Tibial nerve (tissue), 4 donors: Measurements from ENCODE around the gene GATAD2A. TPM values are rescaled to one million over a fixed set of nuclear protein-coding genes. Genes with fewer than 3 reads are reported as not detected.

Experiments used
- DNase-seq, 2 donors: peaks; one replicate each; pipeline ENCODE4 v3.0.0-alpha.2; 2019; ENCODE audit warnings: low spot score in 2 of 2
- H3K27ac ChIP-seq, 4 donors: fragments of 200-600 bp; sonication (generic) in 3 of 4; one replicate each; pipeline ENCODE4 v1.5.1; 2017 to 2019; ENCODE audit warnings: mild to moderate bottlenecking in 1 of 4
- H3K27me3 ChIP-seq, 2 donors: fragments of 200-600 bp; sonication (generic) in 1 of 2; one replicate each; pipeline versions ENCODE4 v1.5.1 to v1.6.0; 2017 to 2019
- H3K36me3 ChIP-seq, 3 donors: fragments of 200-600 bp; sonication (generic); one replicate each; pipeline ENCODE4 v1.5.1; 2018 to 2019
- H3K4me1 ChIP-seq, 4 donors: fragments of 200-600 bp; sonication (generic) in 3 of 4; one replicate each; pipeline ENCODE4 v1.5.1; 2017 to 2019
- H3K4me3 ChIP-seq, 4 donors: fragments of 200-600 bp; sonication (generic) in 3 of 4; one replicate each; pipeline ENCODE4 v1.5.1; 2017 to 2019; ENCODE audit warnings: mild to moderate bottlenecking in 1 of 4, moderate library complexity in 1 of 4
- H3K9me3 ChIP-seq, 4 donors: fragments of 200-600 bp; sonication (generic) in 3 of 4; one replicate each; pipeline ENCODE4 v1.5.1; 2017 to 2019
- EP300 ChIP-seq, 2 donors: sonication (generic); formaldehyde crosslinking; IDR thresholded peaks; one replicate each; pipeline ENCODE4 v1.6.1; 2017; ENCODE audit warnings: antibody characterized with exemption in 2 of 2, mild to moderate bottlenecking in 1 of 2
- POLR2A ChIP-seq, 2 donors: fragments of 450-650 bp; IDR thresholded peaks; one replicate each; pipeline ENCODE4 v1.6.1; 2017; ENCODE audit warnings: antibody characterized with exemption in 2 of 2, mild to moderate bottlenecking in 2 of 2, moderate library complexity in 2 of 2
- WGBS, 2 donors: methylation state at CpG; one replicate each; pipeline ENCODE4 v1.1.5; 2018; 5-methylcytosine and 5-hydroxymethylcytosine counted together
- total RNA-seq, 4 donors: library from RNA; depleted of rRNA; stranded (reverse); fragments of >200 nt; gene quantifications; one replicate each; pipeline ENCODE4 v1.1.0, GENCODE V29; 2016
- TF ChIP-seq, protein P1 (sequence below), 5 experiments: fragments of 200-600 bp in 3 of 5; fragments of 450-650 bp in 2 of 5; sonication (generic) in 3 of 5; IDR thresholded peaks; one replicate each; pipeline ENCODE4 v1.5.1; 2016 to 2019; ENCODE audit warnings: antibody characterized with exemption in 5 of 5, mild to moderate bottlenecking in 3 of 5, moderate library complexity in 2 of 5

Gene GATAD2A
- total RNA-seq, 4 donors from 2014 or later, result 34.1 to 69.6 (median 36.8) TPM

DNA sequence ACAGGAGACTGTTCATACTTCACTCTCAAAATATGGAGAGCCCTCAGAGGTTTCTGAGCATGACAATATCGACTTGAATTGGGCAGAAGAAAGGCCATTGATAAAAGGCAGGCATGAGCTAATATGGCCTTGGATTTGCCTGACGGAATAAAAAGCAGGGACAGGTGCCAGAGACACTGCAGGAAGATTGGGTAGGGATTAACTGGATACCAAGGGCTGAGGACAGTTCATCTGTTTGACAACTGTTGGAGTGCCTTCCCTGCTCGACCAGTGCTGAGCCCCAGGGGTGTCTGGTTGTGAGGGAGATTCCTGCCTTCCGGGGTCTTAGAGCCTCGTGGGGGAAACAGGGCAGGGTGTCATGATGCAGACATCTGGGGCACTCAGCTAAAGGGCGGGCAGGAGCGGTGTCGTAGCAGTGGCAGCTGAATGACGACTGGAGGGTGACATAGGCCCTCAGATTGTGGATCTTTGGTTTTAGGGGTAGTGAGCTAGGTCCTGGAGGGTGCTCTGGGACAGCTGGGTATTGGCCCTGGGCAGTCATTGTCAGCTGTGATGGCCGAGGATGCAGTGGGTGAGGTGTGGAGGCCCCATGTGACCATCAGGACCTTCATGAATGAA is 12.3 kb downstream of the GATAD2A start:
- no peak overlapping the region for H3K4me3 ChIP-seq
- no peaks in the 10 kb centered on the region for H3K9me3 ChIP-seq
- no peak overlapping the region for H3K27ac ChIP-seq
- no peak for DNase-seq
- peaks cover 0 to 56% (median 7%) of the 10 kb centered on the region in 4 donors for H3K4me1 ChIP-seq
- no peaks in the 10 kb centered on the region for H3K36me3 ChIP-seq
- H3K27me3 ChIP-seq, result no peaks in the 10 kb centered on the region
- TF ChIP-seq POLR2A (IDR thresholded peaks at IDR 0.05) (no peak), EP300 (IDR thresholded peaks at IDR 0.05) (no peak)
- TF ChIP-seq, protein P1, sequence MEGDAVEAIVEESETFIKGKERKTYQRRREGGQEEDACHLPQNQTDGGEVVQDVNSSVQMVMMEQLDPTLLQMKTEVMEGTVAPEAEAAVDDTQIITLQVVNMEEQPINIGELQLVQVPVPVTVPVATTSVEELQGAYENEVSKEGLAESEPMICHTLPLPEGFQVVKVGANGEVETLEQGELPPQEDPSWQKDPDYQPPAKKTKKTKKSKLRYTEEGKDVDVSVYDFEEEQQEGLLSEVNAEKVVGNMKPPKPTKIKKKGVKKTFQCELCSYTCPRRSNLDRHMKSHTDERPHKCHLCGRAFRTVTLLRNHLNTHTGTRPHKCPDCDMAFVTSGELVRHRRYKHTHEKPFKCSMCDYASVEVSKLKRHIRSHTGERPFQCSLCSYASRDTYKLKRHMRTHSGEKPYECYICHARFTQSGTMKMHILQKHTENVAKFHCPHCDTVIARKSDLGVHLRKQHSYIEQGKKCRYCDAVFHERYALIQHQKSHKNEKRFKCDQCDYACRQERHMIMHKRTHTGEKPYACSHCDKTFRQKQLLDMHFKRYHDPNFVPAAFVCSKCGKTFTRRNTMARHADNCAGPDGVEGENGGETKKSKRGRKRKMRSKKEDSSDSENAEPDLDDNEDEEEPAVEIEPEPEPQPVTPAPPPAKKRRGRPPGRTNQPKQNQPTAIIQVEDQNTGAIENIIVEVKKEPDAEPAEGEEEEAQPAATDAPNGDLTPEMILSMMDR (IDR thresholded peaks at IDR 0.05), result no peak
- 58 to 77% methylated on average over 9 to 10 of the region's 10 CpGs for WGBS, 2 donors

DNA sequence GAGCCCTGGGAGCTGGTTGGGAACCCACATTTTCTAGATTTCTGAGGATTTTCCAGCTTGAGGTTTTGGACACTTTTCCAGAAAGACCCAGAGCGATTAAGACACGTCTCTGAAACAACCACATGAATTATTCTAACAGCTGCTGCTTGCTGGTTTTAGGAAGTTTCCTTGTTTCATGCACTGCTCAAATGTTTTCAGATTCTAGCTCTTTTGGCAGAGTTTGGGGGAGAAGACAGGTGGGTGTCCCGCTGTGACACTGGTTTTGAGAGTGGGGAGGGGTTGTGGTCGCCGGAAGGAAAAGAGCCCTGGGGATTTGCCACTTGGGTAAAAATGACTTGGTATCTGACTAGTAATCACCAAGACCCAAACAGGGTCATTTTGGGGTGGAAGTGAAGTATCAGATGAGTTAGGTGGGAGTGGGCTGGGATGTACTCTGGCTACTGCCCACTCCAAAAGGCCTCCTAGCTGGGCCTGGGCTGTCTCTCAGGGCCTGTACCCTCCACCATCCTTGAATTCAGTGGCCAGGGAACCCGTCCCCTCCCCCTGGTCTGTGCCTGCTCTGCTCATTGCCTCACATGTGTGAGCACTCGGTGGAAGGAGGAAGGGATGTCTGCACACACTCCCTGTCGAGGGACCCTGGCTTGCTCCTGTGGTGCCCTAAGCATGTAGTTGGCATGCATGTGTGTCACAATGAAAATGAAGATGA is 13.2 kb downstream of the GATAD2A start:
- DNase-seq, result no peak
- WGBS, 2 donors, result 43 to 50% methylated on average over 8 of the region's 8 CpGs
- H3K27me3 ChIP-seq, result no peaks in the 10 kb centered on the region
- TF ChIP-seq POLR2A (IDR thresholded peaks at IDR 0.05), result no peak
- no peak for TF ChIP-seq EP300 (IDR thresholded peaks at IDR 0.05)
- TF ChIP-seq, protein P1 (IDR thresholded peaks at IDR 0.05), result no peak
- no peak overlapping the region for H3K27ac ChIP-seq
- peaks cover 0 to 64% (median 11%) of the 10 kb centered on the region in 4 donors for H3K4me1 ChIP-seq
- H3K4me3 ChIP-seq, result no peak overlapping the region
- no peaks in the 10 kb centered on the region for H3K9me3 ChIP-seq
- no peaks in the 10 kb centered on the region for H3K36me3 ChIP-seq

DNA sequence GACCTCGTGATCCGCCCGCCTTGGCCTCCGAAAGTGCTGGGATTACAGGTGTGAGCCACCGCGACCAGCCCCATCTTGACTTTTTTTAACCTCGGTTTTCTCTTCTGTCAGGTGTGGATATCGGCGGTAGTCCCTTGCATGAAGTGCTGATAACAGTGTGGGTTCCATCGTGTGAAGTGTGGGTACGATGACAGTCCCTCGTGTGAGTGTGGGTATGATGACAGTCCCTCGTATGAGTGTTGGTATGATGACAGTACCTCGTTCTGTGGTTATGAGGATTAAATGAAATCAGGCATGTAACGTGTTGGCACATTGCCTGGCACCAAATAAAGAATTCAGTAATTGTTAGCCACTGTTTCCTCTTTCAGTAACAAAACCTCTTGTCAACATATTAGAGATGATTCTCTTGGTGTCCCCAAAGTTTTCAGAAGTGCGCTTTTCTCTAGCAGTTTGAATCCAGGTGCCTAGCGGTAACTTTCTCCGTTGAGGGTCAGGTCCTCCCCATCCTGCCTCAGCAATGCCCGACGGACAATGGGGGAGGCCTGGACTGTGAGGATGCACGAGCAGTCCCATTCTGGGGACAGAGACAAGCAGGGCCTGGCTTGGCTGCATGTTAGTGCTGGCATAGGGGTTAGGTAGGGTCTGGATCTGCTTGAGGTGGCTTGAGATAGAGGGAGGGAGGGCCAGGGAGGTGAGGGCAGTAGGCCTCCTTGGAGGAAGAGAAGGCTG is 15.3 kb downstream of the GATAD2A start:
- Histone ChIP-seq H3K36me3 (no peaks in the 10 kb centered on the region), H3K27me3 (no peaks in the 10 kb centered on the region), H3K4me3 (no peak overlapping the region), H3K27ac (no peak overlapping the region), H3K4me1 (peaks cover 0 to 69% (median 12%) of the 10 kb centered on the region in 4 donors), H3K9me3 (no peaks in the 10 kb centered on the region)
- TF ChIP-seq, protein P1 (IDR thresholded peaks at IDR 0.05), result no peak
- TF ChIP-seq POLR2A (IDR thresholded peaks at IDR 0.05) (no peak), EP300 (IDR thresholded peaks at IDR 0.05) (no peak)
- DNase-seq, result no peak
- WGBS, 2 donors, result 81 to 83% methylated on average over 21 of the region's 21 CpGs

DNA sequence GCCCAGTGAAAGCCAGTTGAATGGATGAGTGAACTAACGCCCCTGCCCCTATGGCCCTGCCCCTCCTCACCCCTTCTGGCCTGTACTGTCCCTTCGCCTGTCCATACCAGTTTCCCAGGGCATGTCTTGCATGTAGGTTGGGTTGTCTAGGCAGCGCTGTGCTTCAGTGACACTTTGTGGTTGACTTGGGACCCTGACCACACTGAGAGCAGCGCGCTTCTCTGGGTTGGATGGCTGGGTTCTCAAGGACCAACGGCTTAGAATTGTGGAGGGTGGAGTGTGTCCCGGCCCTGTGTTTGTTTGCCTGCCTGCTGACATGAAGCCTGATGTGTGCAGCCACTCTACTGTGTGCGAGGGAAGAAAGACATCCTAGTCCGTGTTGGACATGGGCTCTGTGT is 15.8 kb downstream of the GATAD2A start:
- no peak overlapping the region for H3K27ac ChIP-seq
- peaks cover 0 to 69% (median 12%) of the 10 kb centered on the region in 4 donors for H3K4me1 ChIP-seq
- no peak overlapping the region for H3K4me3 ChIP-seq
- no peaks in the 10 kb centered on the region for H3K36me3 ChIP-seq
- TF ChIP-seq, protein P1 (IDR thresholded peaks at IDR 0.05), result no peak
- no peak for TF ChIP-seq POLR2A (IDR thresholded peaks at IDR 0.05)
- TF ChIP-seq EP300 (IDR thresholded peaks at IDR 0.05), result no peak
- no peak for DNase-seq
- 83 to 89% methylated on average over 8 to 9 of the region's 9 CpGs for WGBS, 2 donors
- no peaks in the 10 kb centered on the region for H3K27me3 ChIP-seq
- H3K9me3 ChIP-seq, result no peaks in the 10 kb centered on the region

DNA sequence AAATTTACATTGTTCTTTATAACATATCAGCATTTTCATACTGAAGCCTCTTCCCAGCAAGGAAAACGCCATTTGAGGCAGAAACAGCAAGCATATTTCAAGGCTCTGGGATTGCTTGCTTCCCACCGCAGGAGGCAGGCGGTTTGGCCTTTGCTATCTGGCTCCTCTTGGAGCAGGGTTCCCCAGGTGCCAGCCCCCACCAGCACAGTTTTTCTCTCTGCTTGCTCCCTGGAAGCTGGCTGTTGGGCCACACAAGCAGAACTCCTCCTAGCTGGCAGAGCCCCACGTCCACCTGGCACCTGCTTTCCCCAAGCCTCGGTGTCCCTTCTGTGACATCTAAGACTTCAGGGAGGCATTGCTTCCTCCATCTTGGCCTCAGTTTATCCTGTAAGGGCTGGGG is 16.7 kb downstream of the GATAD2A start:
- DNase-seq, result no peak
- Histone ChIP-seq H3K9me3 (no peaks in the 10 kb centered on the region), H3K27me3 (no peaks in the 10 kb centered on the region), H3K4me3 (no peak overlapping the region), H3K4me1 (peaks cover 0 to 70% (median 13%) of the 10 kb centered on the region in 4 donors), H3K36me3 (no peaks in the 10 kb centered on the region), H3K27ac (no peak overlapping the region)
- no peak for TF ChIP-seq POLR2A (IDR thresholded peaks at IDR 0.05)
- no peak for TF ChIP-seq EP300 (IDR thresholded peaks at IDR 0.05)
- TF ChIP-seq, protein P1 (IDR thresholded peaks at IDR 0.05), result no peak
- WGBS, 2 donors, result 89 to 90% methylated on average over 5 of the region's 5 CpGs
